OCI-LY7 (cell line): ENCODE results near the gene ASMT. TPM values are rescaled to one million over a fixed set of nuclear protein-coding genes. Genes with fewer than 3 reads are reported as not detected.
A peak's percentile ranks its signal among the peaks of the same experiment; 100 is the strongest.

Experiments
- BruUV-seq: library from RNA; stranded (reverse); fragments of 400-500 nt; replicated peaks from 2 replicates; lab custom pipeline; 2021; lab: Mats Ljungman, UMichigan
- CTCF ChIA-PET: fragments of 300-600 bp; sonication (Branson Sonifier 250); formaldehyde crosslinking; loops from one replicate; lab custom pipeline; 2022; ENCODE audit warnings: antibody characterized with exemption; ENCODE audit not compliant: unreplicated experiment; lab: Charles Lee
- POLR2A ChIA-PET: fragments of 300-600 bp; sonication (Branson Sonifier 250); formaldehyde crosslinking; loops from one replicate; lab custom pipeline; 2022; ENCODE audit warnings: antibody characterized with exemption; lab: Charles Lee
- DNase-seq: peaks from one replicate; pipeline ENCODE4 v3.0.0-alpha.2; 2015; ENCODE audit warnings: low spot score
- H2AFZ ChIP-seq: fragments of 200-600 bp; sonication (generic), shearing (Covaris generic); 2 replicates; pipeline ENCODE4 v1.6.1; 2014; ENCODE audit warnings: mild to moderate bottlenecking, antibody characterized with exemption, low read length, moderate library complexity
- H3K27ac ChIP-seq: fragments of 200-600 bp; sonication (generic); 2 replicates; pipeline ENCODE4 v1.5.1; 2014; ENCODE audit warnings: mixed run types, low read depth, mild to moderate bottlenecking, moderate library complexity, low read length, inconsistent platforms; ENCODE audit not compliant: poor library complexity, severe bottlenecking
- H3K36me3 ChIP-seq: fragments of 200-600 bp; sonication (generic); 2 replicates; pipeline ENCODE4 v1.6.1; 2014; ENCODE audit warnings: mild to moderate bottlenecking, antibody characterized with exemption, low read length, moderate library complexity, mixed read lengths; ENCODE audit not compliant: insufficient read depth
- H3K4me1 ChIP-seq: fragments of 200-600 bp; sonication (generic); 2 replicates; pipeline ENCODE4 v1.5.1; 2014; ENCODE audit warnings: mild to moderate bottlenecking, low read length; ENCODE audit not compliant: insufficient read depth, poor library complexity, severe bottlenecking
- H3K4me2 ChIP-seq: fragments of 200-600 bp; sonication (generic); 2 replicates; pipeline ENCODE4 v1.6.1; 2014; ENCODE audit warnings: mild to moderate bottlenecking, low read length
- H3K4me3 ChIP-seq: fragments of 200-600 bp; sonication (generic); 2 replicates; pipeline ENCODE4 v1.5.1; 2014; ENCODE audit warnings: mild to moderate bottlenecking, low read depth, low read length; ENCODE audit not compliant: poor library complexity, severe bottlenecking
- H3K79me2 ChIP-seq: fragments of 200-600 bp; sonication (generic); 2 replicates; pipeline ENCODE4 v1.6.1; 2016; ENCODE audit warnings: low read depth, mild to moderate bottlenecking, low read length, moderate library complexity, mixed read lengths; ENCODE audit not compliant: insufficient read depth
- H3K9me2 ChIP-seq: fragments of 200-600 bp; sonication (generic); 2 replicates; pipeline ENCODE4 v1.6.1; 2016; ENCODE audit warnings: mild to moderate bottlenecking, low read length, mixed read lengths; ENCODE audit not compliant: insufficient read depth
- H3K9me3 ChIP-seq: fragments of 200-600 bp; sonication (generic); 2 replicates; pipeline ENCODE4 v1.6.1; 2014; ENCODE audit warnings: mild to moderate bottlenecking, mixed run types, low read length, mixed read lengths
- H4K20me1 ChIP-seq: fragments of 200-600 bp; sonication (generic); 2 replicates; pipeline ENCODE4 v1.6.1; 2014; ENCODE audit warnings: mild to moderate bottlenecking, antibody characterized with exemption, low read length, moderate library complexity, mixed read lengths; ENCODE audit not compliant: insufficient read depth
- CTCF ChIP-seq: fragments of 200-600 bp; sonication (generic); conservative IDR thresholded peaks from 2 replicates; pipeline ENCODE4 v1.5.1; 2014; ENCODE audit warnings: mild to moderate bottlenecking, antibody characterized with exemption, low read length, moderate library complexity, mixed read lengths
- EZH2phosphoT487 ChIP-seq: fragments of 200-600 bp; sonication (generic); IDR thresholded peaks from 2 replicates; pipeline ENCODE4 v1.6.1; 2018; ENCODE audit warnings: low read depth, borderline replicate concordance, mild to moderate bottlenecking, mixed run types, antibody characterized with exemption, low read length, moderate library complexity, mixed read lengths
- intact Hi-C: fragments of 100-400 bp; cut with micrococcal nuclease; formaldehyde crosslinking; loops from one replicate; pipeline ENCODE4 v1.10.0; 2022; ENCODE audit not compliant: unreplicated experiment
- total RNA-seq, 2 experiments: library from RNA; depleted of rRNA in 1 of 2; stranded (reverse); fragments of >200 nt in 1 of 2; shearing (Covaris generic) in 1 of 2; gene quantifications; 2 replicates each; pipeline ENCODE4 v1.2.3, GENCODE V29; 2014 to 2022

ASMT gene
- total RNA-seq, 2 experiments from 2014 or later, result 0.16 TPM; not detected in 1

- TF ChIP-seq EZH2phosphoT487, result no peak
- no peak for TF ChIP-seq CTCF
- Histone ChIP-seq H3K4me2 (peak overlapping the region; percentile 51), H4K20me1 (no peaks in the 10 kb centered on the region), H3K4me3 (peak overlapping the region; percentile 21), H2AFZ (peak overlapping the region; percentile 97), H3K9me3 (no peaks in the 10 kb centered on the region), H3K79me2 (no peaks in the 10 kb centered on the region), H3K4me1 (peaks cover 30% of the 10 kb centered on the region), H3K36me3 (no peaks in the 10 kb centered on the region), H3K9me2 (no peaks in the 10 kb centered on the region), H3K27ac (peak overlapping the region; percentile 9)
- DNase-seq, result peak; percentile 58
- intact Hi-C loops, result no loop called here
- no TSS peak for BruUV-seq
- POLR2A ChIA-PET, result no interaction called here
- CTCF ChIA-PET, result no interaction called here
These were observed 32.0 kb upstream of the ASMT start for GRCh38 chrX:1582686-1583437.

- Histone ChIP-seq H3K4me2 (no peak overlapping the region), H2AFZ (no peak overlapping the region), H3K79me2 (no peaks in the 10 kb centered on the region), H3K27ac (no peak overlapping the region), H4K20me1 (no peaks in the 10 kb centered on the region), H3K9me3 (no peaks in the 10 kb centered on the region), H3K36me3 (no peaks in the 10 kb centered on the region), H3K4me1 (peaks cover 33% of the 10 kb centered on the region), H3K4me3 (no peak overlapping the region), H3K9me2 (no peaks in the 10 kb centered on the region)
- no peak for DNase-seq
- intact Hi-C loops, result no loop called here
- no TSS peak for BruUV-seq
- ChIA-PET POLR2A (no interaction called here), CTCF (no interaction called here)
- TF ChIP-seq EZH2phosphoT487 (no peak), CTCF (no peak)
These were observed 30.4 kb upstream of the ASMT start for GRCh38 chrX:1584237-1585011.
